K562 (cell line): ENCODE results near the gene PRPF8. TPM values are rescaled to one million over a fixed set of nuclear protein-coding genes. Genes with fewer than 3 reads are reported as not detected.

Experiments
- ATF7 ChIP-seq: fragments of 450-650 bp; IDR thresholded peaks from 2 replicates; pipeline ENCODE4 v1.7.1; 2014; ENCODE audit warnings: mild to moderate bottlenecking, moderate library complexity
- CHCHD3 ChIP-seq: fragments of 250-450 bp; sonication (Bioruptor Pico); IDR thresholded peaks from 2 replicates; pipeline ENCODE4 v2.1.2; 2022; ENCODE audit warnings: mild to moderate bottlenecking
- ETV6 ChIP-seq, 3 experiments: fragments of 150-350 bp in 1 of 3; sonication (generic) in 1 of 3; formaldehyde crosslinking in 1 of 3; IDR thresholded peaks; 2 replicates each; pipeline versions ENCODE4 v1.6.1 to v1.8.0; 2014 to 2022; ENCODE audit warnings: borderline replicate concordance in 2 of 3, low read depth in 2 of 3, antibody characterized with exemption in 1 of 3, low read length in 1 of 3, mild to moderate bottlenecking in 1 of 3, missing genetic modification reagents in 1 of 3
- FOXK1 ChIP-seq: sonication (generic); formaldehyde crosslinking; IDR thresholded peaks from 2 replicates; pipeline ENCODE4 v1.8.0; 2022; ENCODE audit warnings: missing genetic modification reagents, mild to moderate bottlenecking, borderline replicate concordance
- FOXP1 ChIP-seq: sonication (generic); formaldehyde crosslinking; IDR thresholded peaks from 2 replicates; pipeline ENCODE4 v1.8.0; 2022; ENCODE audit warnings: mild to moderate bottlenecking, missing genetic modification reagents
- HMGN3 ChIP-seq: IDR thresholded peaks from 2 replicates; pipeline ENCODE4 v1.6.1; 2011; ENCODE audit warnings: borderline replicate concordance, low read depth, mild to moderate bottlenecking, mixed read lengths, low read length; ENCODE audit not compliant: insufficient read length; ENCODE audit errors: extremely low read depth
- MXI1 ChIP-seq: IDR thresholded peaks from 2 replicates; pipeline ENCODE4 v1.6.1; 2011; ENCODE audit warnings: low read depth, mild to moderate bottlenecking, improper control_type of control experiment, low read length
- SMARCA4 ChIP-seq: fragments of 450-650 bp; IDR thresholded peaks from 2 replicates; pipeline ENCODE4 v1.6.1; 2016
- TSC22D4 ChIP-seq: fragments of 450-650 bp; IDR thresholded peaks from 2 replicates; pipeline ENCODE4 v1.6.1; 2016; ENCODE audit warnings: missing genetic modification characterization, missing biosample characterization, control low read depth
- ZNF174 ChIP-seq: fragments of 250-450 bp; sonication (Bioruptor Pico); IDR thresholded peaks from 2 replicates; pipeline ENCODE4 v1.4.0; 2020; ENCODE audit warnings: mild to moderate bottlenecking
- ZSCAN29 ChIP-seq: fragments of 450-650 bp; IDR thresholded peaks from 2 replicates; pipeline ENCODE4 v1.6.1; 2017
- polyA plus RNA-seq, 8 experiments: library from polyadenylated mRNA; depleted of rRNA in 4 of 8; stranded (reverse) in 5 of 8; unstranded in 3 of 8; fragments of >200 nt; fragmentation: Nextera tagmentation in 2 of 8; fragmentation: Illumina TruSeq in 1 of 8; extraction: Ambion mirVana in 2 of 8; extraction: Trizol in 1 of 8; gene quantifications; 2 replicates each; pipeline versions ENCODE4 v1.2.1 to v1.2.3, GENCODE V29; 2011 to 2014; ENCODE audit warnings: inconsistent platforms in 1 of 8, missing spikeins in 1 of 8
- total RNA-seq, 7 experiments: library from RNA; depleted of rRNA in 6 of 7; stranded (reverse); fragments of >200 nt in 6 of 7; fragmentation: Illumina TruSeq in 2 of 7; extraction: Trizol in 2 of 7; gene quantifications; 2 replicates each; pipeline versions ENCODE4 v1.2.1 to v1.2.3, GENCODE V29; 2011 to 2021; ENCODE audit warnings: low replicate concordance in 1 of 7
- TF ChIP-seq, protein P1 (sequence below): sonication (generic); formaldehyde crosslinking; IDR thresholded peaks from 2 replicates; pipeline ENCODE4 v1.8.0; 2023; ENCODE audit warnings: mild to moderate bottlenecking, missing genetic modification reagents
- TF ChIP-seq, protein P2 (sequence below): fragments of 250-450 bp; sonication (Bioruptor Pico); IDR thresholded peaks from 2 replicates; pipeline ENCODE4 v1.8.0; 2021; ENCODE audit warnings: mild to moderate bottlenecking, moderate library complexity
- TF ChIP-seq, protein P3 (sequence below): fragments of 450-650 bp; formaldehyde crosslinking; IDR thresholded peaks from 2 replicates; pipeline ENCODE4 v1.4.0; 2022; ENCODE audit warnings: mild to moderate bottlenecking, moderate library complexity
- TF ChIP-seq, protein P4 (sequence below): fragments of 450-650 bp; IDR thresholded peaks from 2 replicates; pipeline ENCODE4 v1.6.1; 2017; ENCODE audit warnings: antibody characterized with exemption
- TF ChIP-seq, protein P5 (sequence below): fragments of 250-450 bp; sonication (Bioruptor Pico); IDR thresholded peaks from 2 replicates; pipeline ENCODE4 v1.9.0; 2021; ENCODE audit warnings: mild to moderate bottlenecking
- TF ChIP-seq, protein P6 (sequence below): fragments of 450-650 bp; formaldehyde crosslinking; IDR thresholded peaks from 2 replicates; pipeline ENCODE4 v1.4.0; 2022; ENCODE audit warnings: missing genetic modification characterization

PRPF8 gene
- total and polyA plus RNA-seq, 9 of the 15 experiments (the other 6 are each of a cell fraction or from before 2014, with no cell fraction given): 64.3 to 294 (median 85.9) TPM

DNA sequence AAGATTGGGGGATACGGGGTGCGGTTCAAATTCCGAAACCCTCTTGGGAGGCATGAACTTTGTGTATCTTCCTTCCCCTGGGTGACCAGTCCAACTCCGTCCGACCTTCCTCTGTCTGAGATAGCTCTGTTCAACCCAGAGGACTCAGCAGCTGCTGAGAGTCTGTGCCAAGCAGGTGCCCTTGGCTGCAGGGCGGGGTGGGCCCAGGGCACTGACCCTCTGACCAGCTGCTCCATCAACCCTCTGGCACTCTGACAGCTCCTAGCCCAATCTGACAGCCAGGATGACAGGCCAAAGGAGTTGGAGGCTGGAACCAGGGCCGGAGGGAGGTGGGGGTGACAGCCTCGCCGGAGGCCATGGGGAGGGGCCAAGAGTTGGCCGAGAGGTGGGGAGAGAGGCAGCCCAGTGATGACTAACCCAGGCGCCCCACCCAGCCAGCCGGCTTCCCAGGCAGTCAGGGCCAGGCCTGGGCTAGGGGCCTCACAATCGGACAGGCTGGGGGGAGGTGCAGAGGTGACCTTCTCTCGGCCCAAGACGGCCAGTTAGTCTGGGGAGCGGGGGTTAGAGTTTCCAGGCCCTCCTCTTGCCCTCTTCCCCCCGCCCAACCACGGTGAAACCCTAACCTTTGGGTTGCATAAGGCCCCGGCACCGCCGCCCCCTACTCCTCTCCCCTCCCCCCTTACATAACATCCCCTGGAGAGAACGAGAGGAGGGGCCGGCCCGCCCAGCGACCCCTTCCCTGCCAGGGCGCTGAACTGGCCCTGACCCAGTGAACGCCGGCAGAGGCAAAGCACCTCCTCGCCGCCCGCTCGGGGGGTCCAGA lies 30.5 kb upstream of the PRPF8 start (continued):
- TF ChIP-seq, protein P1, sequence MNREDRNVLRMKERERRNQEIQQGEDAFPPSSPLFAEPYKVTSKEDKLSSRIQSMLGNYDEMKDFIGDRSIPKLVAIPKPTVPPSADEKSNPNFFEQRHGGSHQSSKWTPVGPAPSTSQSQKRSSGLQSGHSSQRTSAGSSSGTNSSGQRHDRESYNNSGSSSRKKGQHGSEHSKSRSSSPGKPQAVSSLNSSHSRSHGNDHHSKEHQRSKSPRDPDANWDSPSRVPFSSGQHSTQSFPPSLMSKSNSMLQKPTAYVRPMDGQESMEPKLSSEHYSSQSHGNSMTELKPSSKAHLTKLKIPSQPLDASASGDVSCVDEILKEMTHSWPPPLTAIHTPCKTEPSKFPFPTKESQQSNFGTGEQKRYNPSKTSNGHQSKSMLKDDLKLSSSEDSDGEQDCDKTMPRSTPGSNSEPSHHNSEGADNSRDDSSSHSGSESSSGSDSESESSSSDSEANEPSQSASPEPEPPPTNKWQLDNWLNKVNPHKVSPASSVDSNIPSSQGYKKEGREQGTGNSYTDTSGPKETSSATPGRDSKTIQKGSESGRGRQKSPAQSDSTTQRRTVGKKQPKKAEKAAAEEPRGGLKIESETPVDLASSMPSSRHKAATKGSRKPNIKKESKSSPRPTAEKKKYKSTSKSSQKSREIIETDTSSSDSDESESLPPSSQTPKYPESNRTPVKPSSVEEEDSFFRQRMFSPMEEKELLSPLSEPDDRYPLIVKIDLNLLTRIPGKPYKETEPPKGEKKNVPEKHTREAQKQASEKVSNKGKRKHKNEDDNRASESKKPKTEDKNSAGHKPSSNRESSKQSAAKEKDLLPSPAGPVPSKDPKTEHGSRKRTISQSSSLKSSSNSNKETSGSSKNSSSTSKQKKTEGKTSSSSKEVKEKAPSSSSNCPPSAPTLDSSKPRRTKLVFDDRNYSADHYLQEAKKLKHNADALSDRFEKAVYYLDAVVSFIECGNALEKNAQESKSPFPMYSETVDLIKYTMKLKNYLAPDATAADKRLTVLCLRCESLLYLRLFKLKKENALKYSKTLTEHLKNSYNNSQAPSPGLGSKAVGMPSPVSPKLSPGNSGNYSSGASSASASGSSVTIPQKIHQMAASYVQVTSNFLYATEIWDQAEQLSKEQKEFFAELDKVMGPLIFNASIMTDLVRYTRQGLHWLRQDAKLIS: peak; percentile 61; the same call in 1 of the 2 replicates
- TF ChIP-seq ZSCAN29 (no peak), FOXK1 (no peak), ATF7 (peak; percentile 20; the same call in 1 of the 2 replicates), SMARCA4 (0 out of 2 replicates have a peak, but pooled peaks have one; percentile 13), CHCHD3 (CRISPR knock-in tag) (no peak), HMGN3 (peak; percentile 73), ETV6 (IDR thresholded peaks at IDR 0.05; ENCODE audit: borderline replicate concordance in 1 of 2, low read depth in 2 of 2, low read length in 1 of 2) (no peak), ETV6 (CRISPR knock-in tag; IDR thresholded peaks at IDR 0.05; ENCODE audit: borderline replicate concordance) (no peak), ZNF174 (CRISPR knock-in tag) (no peak), FOXP1 (CRISPR knock-in tag) (no peak), MXI1 (no peak), TSC22D4 (tag) (no peak)
- TF ChIP-seq, protein P2, sequence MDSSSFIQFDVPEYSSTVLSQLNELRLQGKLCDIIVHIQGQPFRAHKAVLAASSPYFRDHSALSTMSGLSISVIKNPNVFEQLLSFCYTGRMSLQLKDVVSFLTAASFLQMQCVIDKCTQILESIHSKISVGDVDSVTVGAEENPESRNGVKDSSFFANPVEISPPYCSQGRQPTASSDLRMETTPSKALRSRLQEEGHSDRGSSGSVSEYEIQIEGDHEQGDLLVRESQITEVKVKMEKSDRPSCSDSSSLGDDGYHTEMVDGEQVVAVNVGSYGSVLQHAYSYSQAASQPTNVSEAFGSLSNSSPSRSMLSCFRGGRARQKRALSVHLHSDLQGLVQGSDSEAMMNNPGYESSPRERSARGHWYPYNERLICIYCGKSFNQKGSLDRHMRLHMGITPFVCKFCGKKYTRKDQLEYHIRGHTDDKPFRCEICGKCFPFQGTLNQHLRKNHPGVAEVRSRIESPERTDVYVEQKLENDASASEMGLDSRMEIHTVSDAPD (CRISPR knock-in tag): no peak
- TF ChIP-seq, protein P3, sequence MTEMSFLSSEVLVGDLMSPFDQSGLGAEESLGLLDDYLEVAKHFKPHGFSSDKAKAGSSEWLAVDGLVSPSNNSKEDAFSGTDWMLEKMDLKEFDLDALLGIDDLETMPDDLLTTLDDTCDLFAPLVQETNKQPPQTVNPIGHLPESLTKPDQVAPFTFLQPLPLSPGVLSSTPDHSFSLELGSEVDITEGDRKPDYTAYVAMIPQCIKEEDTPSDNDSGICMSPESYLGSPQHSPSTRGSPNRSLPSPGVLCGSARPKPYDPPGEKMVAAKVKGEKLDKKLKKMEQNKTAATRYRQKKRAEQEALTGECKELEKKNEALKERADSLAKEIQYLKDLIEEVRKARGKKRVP: no peak
- TF ChIP-seq, protein P4, sequence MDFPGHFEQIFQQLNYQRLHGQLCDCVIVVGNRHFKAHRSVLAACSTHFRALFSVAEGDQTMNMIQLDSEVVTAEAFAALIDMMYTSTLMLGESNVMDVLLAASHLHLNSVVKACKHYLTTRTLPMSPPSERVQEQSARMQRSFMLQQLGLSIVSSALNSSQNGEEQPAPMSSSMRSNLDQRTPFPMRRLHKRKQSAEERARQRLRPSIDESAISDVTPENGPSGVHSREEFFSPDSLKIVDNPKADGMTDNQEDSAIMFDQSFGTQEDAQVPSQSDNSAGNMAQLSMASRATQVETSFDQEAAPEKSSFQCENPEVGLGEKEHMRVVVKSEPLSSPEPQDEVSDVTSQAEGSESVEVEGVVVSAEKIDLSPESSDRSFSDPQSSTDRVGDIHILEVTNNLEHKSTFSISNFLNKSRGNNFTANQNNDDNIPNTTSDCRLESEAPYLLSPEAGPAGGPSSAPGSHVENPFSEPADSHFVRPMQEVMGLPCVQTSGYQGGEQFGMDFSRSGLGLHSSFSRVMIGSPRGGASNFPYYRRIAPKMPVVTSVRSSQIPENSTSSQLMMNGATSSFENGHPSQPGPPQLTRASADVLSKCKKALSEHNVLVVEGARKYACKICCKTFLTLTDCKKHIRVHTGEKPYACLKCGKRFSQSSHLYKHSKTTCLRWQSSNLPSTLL: no peak
- TF ChIP-seq, protein P5, sequence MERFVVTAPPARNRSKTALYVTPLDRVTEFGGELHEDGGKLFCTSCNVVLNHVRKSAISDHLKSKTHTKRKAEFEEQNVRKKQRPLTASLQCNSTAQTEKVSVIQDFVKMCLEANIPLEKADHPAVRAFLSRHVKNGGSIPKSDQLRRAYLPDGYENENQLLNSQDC (CRISPR knock-in tag): no peak
- TF ChIP-seq, protein P6, sequence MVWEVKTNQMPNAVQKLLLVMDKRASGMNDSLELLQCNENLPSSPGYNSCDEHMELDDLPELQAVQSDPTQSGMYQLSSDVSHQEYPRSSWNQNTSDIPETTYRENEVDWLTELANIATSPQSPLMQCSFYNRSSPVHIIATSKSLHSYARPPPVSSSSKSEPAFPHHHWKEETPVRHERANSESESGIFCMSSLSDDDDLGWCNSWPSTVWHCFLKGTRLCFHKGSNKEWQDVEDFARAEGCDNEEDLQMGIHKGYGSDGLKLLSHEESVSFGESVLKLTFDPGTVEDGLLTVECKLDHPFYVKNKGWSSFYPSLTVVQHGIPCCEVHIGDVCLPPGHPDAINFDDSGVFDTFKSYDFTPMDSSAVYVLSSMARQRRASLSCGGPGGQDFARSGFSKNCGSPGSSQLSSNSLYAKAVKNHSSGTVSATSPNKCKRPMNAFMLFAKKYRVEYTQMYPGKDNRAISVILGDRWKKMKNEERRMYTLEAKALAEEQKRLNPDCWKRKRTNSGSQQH (CRISPR knock-in tag): no peak
